Coronary artery (tissue), 2 donors: ENCODE results near the gene RC3H2.

Experiments
- DNase-seq: peaks from one replicate; pipeline ENCODE4 v3.0.0-alpha.2; 2017; ENCODE audit warnings: low spot score
- H3K27ac ChIP-seq, 2 donors: fragments of 200-600 bp; sonication (generic); one replicate each; pipeline ENCODE4 v1.5.1; 2016 to 2019
- H3K4me3 ChIP-seq: fragments of 200-600 bp; sonication (generic); 2 replicates; pipeline ENCODE4 v1.5.1; 2016; ENCODE audit warnings: mild to moderate bottlenecking, moderate library complexity
- TF ChIP-seq, protein P1 (sequence below): fragments of 200-600 bp; sonication (generic); IDR thresholded peaks from one replicate; pipeline ENCODE4 v1.5.1; 2019; ENCODE audit warnings: antibody characterized with exemption

The RC3H2 gene

GRCh38 chr9:122904823-122905710 lies at the start of gene RC3H2:
TSS of gene RC3H2 (minus strand) at chr9:122905359. CDS start at chr9:122897509, 7,850 bp downstream.
- TF ChIP-seq, protein P1, sequence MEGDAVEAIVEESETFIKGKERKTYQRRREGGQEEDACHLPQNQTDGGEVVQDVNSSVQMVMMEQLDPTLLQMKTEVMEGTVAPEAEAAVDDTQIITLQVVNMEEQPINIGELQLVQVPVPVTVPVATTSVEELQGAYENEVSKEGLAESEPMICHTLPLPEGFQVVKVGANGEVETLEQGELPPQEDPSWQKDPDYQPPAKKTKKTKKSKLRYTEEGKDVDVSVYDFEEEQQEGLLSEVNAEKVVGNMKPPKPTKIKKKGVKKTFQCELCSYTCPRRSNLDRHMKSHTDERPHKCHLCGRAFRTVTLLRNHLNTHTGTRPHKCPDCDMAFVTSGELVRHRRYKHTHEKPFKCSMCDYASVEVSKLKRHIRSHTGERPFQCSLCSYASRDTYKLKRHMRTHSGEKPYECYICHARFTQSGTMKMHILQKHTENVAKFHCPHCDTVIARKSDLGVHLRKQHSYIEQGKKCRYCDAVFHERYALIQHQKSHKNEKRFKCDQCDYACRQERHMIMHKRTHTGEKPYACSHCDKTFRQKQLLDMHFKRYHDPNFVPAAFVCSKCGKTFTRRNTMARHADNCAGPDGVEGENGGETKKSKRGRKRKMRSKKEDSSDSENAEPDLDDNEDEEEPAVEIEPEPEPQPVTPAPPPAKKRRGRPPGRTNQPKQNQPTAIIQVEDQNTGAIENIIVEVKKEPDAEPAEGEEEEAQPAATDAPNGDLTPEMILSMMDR: no peak
- Histone ChIP-seq H3K27ac (peak within 1 kb of the TSS; percentile 96 to 97), H3K4me3 (peak within 1 kb of the TSS; percentile 89)
- DNase-seq: peak; percentile 99

GRCh38 chr9:122954253-122954691 lies 49.1 kb upstream of the RC3H2 start:
- Histone ChIP-seq H3K27ac (no peak overlapping the region), H3K4me3 (no peak overlapping the region)
- DNase-seq: no peak

GRCh38 chr9:122951056-122951455 lies 45.9 kb upstream of the RC3H2 start:
- Histone ChIP-seq H3K4me3 (no peak overlapping the region), H3K27ac (no peak overlapping the region)
- TF ChIP-seq, protein P1: no peak
- no peak for DNase-seq

More at GRCh38 chr9:122954253-122954691, 49.1 kb upstream of the RC3H2 start:
- TF ChIP-seq, protein P1: no peak

DNA sequence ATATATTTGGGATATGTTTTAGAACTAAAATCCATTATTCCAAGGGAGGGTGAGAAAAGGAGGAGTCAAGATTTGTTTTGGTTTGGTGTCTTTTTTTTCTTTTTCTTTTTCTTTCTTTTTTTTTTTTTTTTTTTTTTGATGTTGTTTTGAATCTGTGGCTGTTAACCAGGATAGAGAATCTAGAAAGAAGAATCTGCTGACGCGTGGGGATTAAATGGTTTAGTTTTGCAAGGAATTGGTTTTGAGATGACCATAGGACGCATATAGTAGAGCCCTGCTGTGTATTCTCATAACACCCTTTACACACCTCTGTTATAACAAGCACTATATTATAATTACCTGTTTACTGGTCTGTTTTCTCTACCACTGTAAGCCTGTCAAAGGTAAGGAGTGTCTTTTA lies 45.1 kb upstream of the RC3H2 start:
- H3K4me3 ChIP-seq: no peak overlapping the region
- TF ChIP-seq, protein P1: no peak
- no peak overlapping the region for H3K27ac ChIP-seq
- no peak for DNase-seq

DNA sequence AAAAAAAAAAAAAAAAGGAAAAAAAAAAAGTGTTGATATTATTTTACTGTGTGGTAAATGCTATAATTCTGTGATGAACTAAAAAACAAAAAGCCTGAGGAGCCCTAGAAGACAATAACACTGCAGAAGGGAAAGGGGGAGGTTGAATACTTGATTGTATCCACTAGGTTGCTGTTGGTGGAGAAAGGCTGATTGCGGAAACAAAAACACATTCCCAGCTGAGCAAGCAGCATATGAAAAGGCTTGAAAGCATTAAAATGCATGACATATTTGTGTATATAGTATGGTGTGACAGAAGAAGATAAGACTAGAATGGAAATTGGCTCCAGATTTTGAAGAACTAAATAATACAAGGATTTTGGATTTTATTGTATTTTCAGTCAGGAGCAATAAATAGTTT lies 44.5 kb upstream of the RC3H2 start:
- TF ChIP-seq, protein P1: no peak
- Histone ChIP-seq H3K27ac (no peak overlapping the region), H3K4me3 (no peak overlapping the region)
- DNase-seq: no peak

GRCh38 chr9:122948313-122948712 lies 43.2 kb upstream of the RC3H2 start:
- H3K27ac ChIP-seq: no peak overlapping the region
- TF ChIP-seq, protein P1: no peak

GRCh38 chr9:122946461-122947005 lies 41.4 kb upstream of the RC3H2 start:
- Histone ChIP-seq H3K4me3 (no peak overlapping the region), H3K27ac (no peak overlapping the region)
- no peak for DNase-seq
- TF ChIP-seq, protein P1: no peak

More at GRCh38 chr9:122948313-122948712, 43.2 kb upstream of the RC3H2 start:
- H3K4me3 ChIP-seq: no peak overlapping the region
- DNase-seq: no peak
